ENCODE measurements around the gene GPR4.

GPR4 gene

GRCh38 chr19:45558399-45558878 is 43.6 kb downstream of the GPR4 start:
- no peaks in the 10 kb centered on the region for H3K9me3 ChIP-seq (ENCODE audit: control extremely low read depth in 1 of 5, control insufficient read depth in 4 of 5, insufficient read depth in 2 of 5, low read depth in 1 of 5, low read length in 4 of 5)
- H3K27ac ChIP-seq (ENCODE audit: insufficient read depth in 1 of 2, low read depth in 1 of 2, low read length in 2 of 2, poor library complexity in 1 of 2, severe bottlenecking in 2 of 2) = no peak overlapping the region
- peaks cover 0 to 3% (median 0%) of the 10 kb centered on the region in 4 experiments for H3K36me3 ChIP-seq (ENCODE audit: control insufficient read depth in 4 of 4, insufficient read depth in 4 of 4, low read length in 3 of 4)
- H3K27me3 ChIP-seq (replicated peaks in 2 of 5; ENCODE audit: control insufficient read depth in 4 of 5, insufficient read depth in 5 of 5, low read length in 4 of 5) = no peaks in the 10 kb centered on the region
- WGBS (ENCODE audit: insufficient coverage) = 35% methylated on average over 6 of the region's 10 CpGs
- CTCF ChIA-PET = interaction anchor here (0.5 to 6.7 kb wide), 23 partner anchors 9 to 124 kb away, joined by 3 to 47 read pairs (median 4); no protein-coding TSS in a partner anchor
- DNase-seq = peak; percentile 93 to 96 (median 96)
- no peak overlapping the region for H3K4me3 ChIP-seq (ENCODE audit: control insufficient read depth in 1 of 7, extremely low read depth in 1 of 7, insufficient read depth in 4 of 7, low read depth in 2 of 7, low read length in 6 of 7)
- POLR2A ChIA-PET = interaction anchor here (0.6 kb wide), 1 partner anchor 34 kb away, joined by 7 read pairs; no protein-coding TSS in a partner anchor
- peaks cover 0 to 6% (median 1%) of the 10 kb centered on the region in 4 experiments for H3K4me1 ChIP-seq (ENCODE audit: control extremely low read depth in 1 of 4, control insufficient read depth in 4 of 4, insufficient read depth in 4 of 4, low read length in 3 of 4)

- ChIA-PET POLR2A (no interaction called here), CTCF (interaction anchor here (0.6 to 6.7 kb wide), 8 partner anchors 9 to 62 kb away, joined by 3 to 47 read pairs (median 11); no protein-coding TSS in a partner anchor)
- H3K9me3 ChIP-seq (ENCODE audit: control extremely low read depth in 1 of 5, control insufficient read depth in 4 of 5, insufficient read depth in 2 of 5, low read depth in 1 of 5, low read length in 4 of 5) = no peaks in the 10 kb centered on the region
- H3K4me3 ChIP-seq (ENCODE audit: control insufficient read depth in 1 of 7, extremely low read depth in 1 of 7, insufficient read depth in 4 of 7, low read depth in 2 of 7, low read length in 6 of 7) = no peak overlapping the region
- no peaks in the 10 kb centered on the region for H3K27me3 ChIP-seq (replicated peaks in 2 of 5; ENCODE audit: control insufficient read depth in 4 of 5, insufficient read depth in 5 of 5, low read length in 4 of 5)
- H3K27ac ChIP-seq (ENCODE audit: insufficient read depth in 1 of 2, low read depth in 1 of 2, low read length in 2 of 2, poor library complexity in 1 of 2, severe bottlenecking in 2 of 2) = no peak overlapping the region
- peaks cover 0 to 6% (median 1%) of the 10 kb centered on the region in 4 experiments for H3K4me1 ChIP-seq (ENCODE audit: control extremely low read depth in 1 of 4, control insufficient read depth in 4 of 4, insufficient read depth in 4 of 4, low read length in 3 of 4)
- peaks cover 0 to 6% (median 3%) of the 10 kb centered on the region in 4 experiments for H3K36me3 ChIP-seq (ENCODE audit: control insufficient read depth in 4 of 4, insufficient read depth in 4 of 4, low read length in 3 of 4)
- no peak for DNase-seq
- WGBS (ENCODE audit: insufficient coverage) = 93% methylated on average over 5 of the region's 5 CpGs
Measured at GRCh38 chr19:45556835-45557234, 45.2 kb downstream of the GPR4 start.

GRCh38 chr19:45554481-45554880 is 47.5 kb downstream of the GPR4 start:
- WGBS (ENCODE audit: insufficient coverage) = no CpG with 5 or more reads among the region's 1 CpG
- Histone ChIP-seq H3K27me3 (replicated peaks in 2 of 5; ENCODE audit: control insufficient read depth in 4 of 5, insufficient read depth in 5 of 5, low read length in 4 of 5) (no peaks in the 10 kb centered on the region), H3K4me3 (ENCODE audit: control insufficient read depth in 1 of 7, extremely low read depth in 1 of 7, insufficient read depth in 4 of 7, low read depth in 2 of 7, low read length in 6 of 7) (no peak overlapping the region), H3K9me3 (ENCODE audit: control extremely low read depth in 1 of 5, control insufficient read depth in 4 of 5, insufficient read depth in 2 of 5, low read depth in 1 of 5, low read length in 4 of 5) (no peaks in the 10 kb centered on the region), H3K4me1 (ENCODE audit: control extremely low read depth in 1 of 4, control insufficient read depth in 4 of 4, insufficient read depth in 4 of 4, low read length in 3 of 4) (peaks cover 0 to 6% (median 1%) of the 10 kb centered on the region in 4 experiments), H3K36me3 (ENCODE audit: control insufficient read depth in 4 of 4, insufficient read depth in 4 of 4, low read length in 3 of 4) (peaks cover 0 to 6% (median 3%) of the 10 kb centered on the region in 4 experiments), H3K27ac (ENCODE audit: insufficient read depth in 1 of 2, low read depth in 1 of 2, low read length in 2 of 2, poor library complexity in 1 of 2, severe bottlenecking in 2 of 2) (no peak overlapping the region)
- POLR2A ChIA-PET = interaction anchor here (0.7 kb wide), 1 partner anchor 26 kb away, joined by 3 read pairs; no protein-coding TSS in a partner anchor
- no peak for DNase-seq
- CTCF ChIA-PET = interaction anchor here (0.6 to 6.7 kb wide), 5 partner anchors 11 to 439 kb away, joined by 3 to 47 read pairs (median 4); no protein-coding TSS in a partner anchor

- no peak overlapping the region for H3K4me3 ChIP-seq (ENCODE audit: control insufficient read depth in 1 of 7, extremely low read depth in 1 of 7, insufficient read depth in 4 of 7, low read depth in 2 of 7, low read length in 6 of 7)
- peaks cover 0 to 3% (median 0%) of the 10 kb centered on the region in 4 experiments for H3K4me1 ChIP-seq (ENCODE audit: control extremely low read depth in 1 of 4, control insufficient read depth in 4 of 4, insufficient read depth in 4 of 4, low read length in 3 of 4)
- no peaks in the 10 kb centered on the region for H3K27me3 ChIP-seq (replicated peaks in 2 of 5; ENCODE audit: control insufficient read depth in 4 of 5, insufficient read depth in 5 of 5, low read length in 4 of 5)
- DNase-seq = no peak
- no peak overlapping the region for H3K27ac ChIP-seq (ENCODE audit: insufficient read depth in 1 of 2, low read depth in 1 of 2, low read length in 2 of 2, poor library complexity in 1 of 2, severe bottlenecking in 2 of 2)
- peaks cover 0 to 6% (median 3%) of the 10 kb centered on the region in 4 experiments for H3K36me3 ChIP-seq (ENCODE audit: control insufficient read depth in 4 of 4, insufficient read depth in 4 of 4, low read length in 3 of 4)
- POLR2A ChIA-PET = no interaction called here
- CTCF ChIA-PET = interaction anchor here (0.9 to 1.5 kb wide), 3 partner anchors 9 to 61 kb away, joined by 3 to 6 read pairs (median 4); no protein-coding TSS in a partner anchor
- H3K9me3 ChIP-seq (ENCODE audit: control extremely low read depth in 1 of 5, control insufficient read depth in 4 of 5, insufficient read depth in 2 of 5, low read depth in 1 of 5, low read length in 4 of 5) = no peaks in the 10 kb centered on the region
- whole genome bisulfite sequencing (ENCODE audit: insufficient coverage) = 97% methylated on average over 34 of the region's 34 CpGs
Measured at GRCh38 chr19:45553464-45553863, 48.5 kb downstream of the GPR4 start.

GRCh38 chr19:45547965-45548609 is 53.9 kb downstream of the GPR4 start:
- no peaks in the 10 kb centered on the region for H3K27me3 ChIP-seq (replicated peaks in 2 of 5; ENCODE audit: control insufficient read depth in 4 of 5, insufficient read depth in 5 of 5, low read length in 4 of 5)
- no peak overlapping the region for H3K4me3 ChIP-seq (ENCODE audit: control insufficient read depth in 1 of 7, extremely low read depth in 1 of 7, insufficient read depth in 4 of 7, low read depth in 2 of 7, low read length in 6 of 7)
- peaks cover 0 to 3% (median 0%) of the 10 kb centered on the region in 4 experiments for H3K36me3 ChIP-seq (ENCODE audit: control insufficient read depth in 4 of 4, insufficient read depth in 4 of 4, low read length in 3 of 4)
- WGBS (ENCODE audit: insufficient coverage) = 95% methylated on average over 9 of the region's 9 CpGs
- ChIA-PET CTCF (interaction anchor here (1.5 kb wide), 1 partner anchor 9 kb away, joined by 4 read pairs; no protein-coding TSS in a partner anchor), POLR2A (no interaction called here)
- peaks cover 5 to 20% (median 11%) of the 10 kb centered on the region in 4 experiments for H3K4me1 ChIP-seq (ENCODE audit: control extremely low read depth in 1 of 4, control insufficient read depth in 4 of 4, insufficient read depth in 4 of 4, low read length in 3 of 4)
- no peaks in the 10 kb centered on the region for H3K9me3 ChIP-seq (ENCODE audit: control extremely low read depth in 1 of 5, control insufficient read depth in 4 of 5, insufficient read depth in 2 of 5, low read depth in 1 of 5, low read length in 4 of 5)
- DNase-seq = no peak
- H3K27ac ChIP-seq (ENCODE audit: insufficient read depth in 1 of 2, low read depth in 1 of 2, low read length in 2 of 2, poor library complexity in 1 of 2, severe bottlenecking in 2 of 2) = no peak overlapping the region

DNA sequence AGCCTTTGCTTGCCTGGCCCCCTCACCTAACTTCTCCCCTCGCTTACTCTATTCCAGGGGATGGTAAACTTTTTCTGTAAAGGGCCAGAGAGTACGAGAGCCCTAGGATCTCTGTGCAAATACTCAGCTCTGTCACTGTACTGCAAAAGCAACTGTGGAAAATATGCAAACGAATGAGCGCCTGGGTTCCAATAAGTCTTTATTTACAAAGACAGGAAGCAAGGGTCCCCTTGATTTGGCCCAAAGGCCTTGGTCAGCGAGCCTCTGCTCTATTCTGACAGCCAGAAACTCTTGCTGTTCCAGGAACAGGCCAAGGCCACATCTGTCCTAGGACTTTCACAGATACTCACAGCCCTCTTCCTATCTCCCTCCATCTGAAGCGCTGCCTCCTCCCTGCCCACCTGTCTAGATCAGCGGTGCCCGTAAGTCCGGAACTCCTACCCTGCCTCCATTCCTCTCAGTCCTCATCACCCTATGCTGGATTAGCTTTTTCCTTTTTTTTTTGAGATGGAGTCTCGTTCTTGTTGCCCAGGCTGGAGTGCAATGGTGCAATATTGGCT is 54.7 kb downstream of the GPR4 start:
- H3K36me3 ChIP-seq (ENCODE audit: control insufficient read depth in 4 of 4, insufficient read depth in 4 of 4, low read length in 3 of 4) = no peaks in the 10 kb centered on the region
- no peaks in the 10 kb centered on the region for H3K27me3 ChIP-seq (replicated peaks in 2 of 5; ENCODE audit: control insufficient read depth in 4 of 5, insufficient read depth in 5 of 5, low read length in 4 of 5)
- ChIA-PET CTCF (interaction anchor here (1.0 to 1.5 kb wide), 2 partner anchors 10 to 11 kb away, joined by 3 to 4 read pairs; no protein-coding TSS in a partner anchor), POLR2A (no interaction called here)
- no peaks in the 10 kb centered on the region for H3K9me3 ChIP-seq (ENCODE audit: control extremely low read depth in 1 of 5, control insufficient read depth in 4 of 5, insufficient read depth in 2 of 5, low read depth in 1 of 5, low read length in 4 of 5)
- no peak for DNase-seq
- peaks cover 5 to 21% (median 11%) of the 10 kb centered on the region in 4 experiments for H3K4me1 ChIP-seq (ENCODE audit: control extremely low read depth in 1 of 4, control insufficient read depth in 4 of 4, insufficient read depth in 4 of 4, low read length in 3 of 4)
- H3K27ac ChIP-seq (ENCODE audit: insufficient read depth in 1 of 2, low read depth in 1 of 2, low read length in 2 of 2, poor library complexity in 1 of 2, severe bottlenecking in 2 of 2) = no peak overlapping the region
- WGBS (ENCODE audit: insufficient coverage) = 90% methylated on average over 9 of the region's 10 CpGs
- H3K4me3 ChIP-seq (ENCODE audit: control insufficient read depth in 1 of 7, extremely low read depth in 1 of 7, insufficient read depth in 4 of 7, low read depth in 2 of 7, low read length in 6 of 7) = no peak overlapping the region
